GM20431 (cell line): ENCODE data around the gene CHAD.
"Not testable (repeated sequence)": the region's sequence is repeated elsewhere in the genome, so short reads cannot be mapped to it uniquely, and the experiment has no call there.

Experiments
- in situ Hi-C: fragments of 300-500 bp; cut with MseI, MboI; formaldehyde crosslinking; loops from one replicate; pipeline ENCODE4 v1.15.0; 2020; ENCODE audit warnings: low sequenced_read_pairs; ENCODE audit not compliant: unreplicated experiment

Gene CHAD

DNA sequence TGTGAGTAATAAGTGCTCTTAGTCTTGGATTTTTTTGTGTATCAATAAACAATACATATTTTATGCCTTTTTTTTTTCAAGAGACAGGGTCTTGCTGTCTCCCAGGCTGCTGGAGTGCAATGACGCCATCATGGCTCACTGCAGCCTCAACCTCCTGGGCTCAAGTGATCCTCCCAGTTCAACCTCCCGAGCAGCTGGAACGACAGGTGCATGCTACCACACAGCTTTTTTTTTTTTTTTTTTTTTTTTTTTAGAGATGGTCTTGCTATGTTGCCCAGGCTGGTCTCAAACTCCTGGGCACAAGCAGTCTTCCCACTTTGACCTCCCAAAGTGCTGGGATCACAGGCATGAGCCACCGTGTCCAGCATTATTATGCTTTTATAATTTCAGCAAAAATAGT, 29.7 kb downstream of the CHAD start:
- in situ Hi-C loops: no loop called here

GRCh38 chr17:50437409-50437808, 31.3 kb downstream of the CHAD start:
- in situ Hi-C loops: no loop called here

DNA sequence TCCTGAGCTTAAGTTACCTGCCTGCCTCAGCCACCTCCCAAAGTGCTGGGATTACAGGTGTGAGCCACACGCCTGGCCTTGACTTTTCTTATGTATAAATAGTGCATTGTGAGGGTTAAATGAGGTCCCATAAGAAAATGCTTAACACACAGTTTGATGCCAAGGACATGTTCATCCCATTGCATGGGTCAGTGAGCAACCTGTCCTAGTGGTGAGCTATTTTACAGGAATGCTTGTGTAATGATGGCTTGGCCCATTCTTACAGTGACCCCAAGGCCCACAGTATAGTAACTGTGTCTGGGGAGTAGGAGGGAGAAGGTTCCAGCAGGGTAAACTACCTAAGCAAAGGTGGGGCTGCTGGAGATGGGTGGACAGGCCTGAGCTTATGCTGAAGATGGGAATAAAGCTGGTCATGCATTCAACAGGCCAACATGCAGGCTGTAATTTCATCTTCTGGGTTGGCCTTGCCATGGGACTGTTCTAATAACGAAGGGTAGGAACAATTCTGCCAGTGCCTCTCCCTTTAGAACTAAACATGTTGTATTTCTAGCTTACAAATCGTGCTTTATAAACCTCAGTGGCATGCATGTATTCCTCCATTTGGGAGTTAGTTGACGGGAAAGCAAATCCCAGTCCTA, 36.4 kb downstream of the CHAD start:
- in situ Hi-C loops: no loop called here

DNA sequence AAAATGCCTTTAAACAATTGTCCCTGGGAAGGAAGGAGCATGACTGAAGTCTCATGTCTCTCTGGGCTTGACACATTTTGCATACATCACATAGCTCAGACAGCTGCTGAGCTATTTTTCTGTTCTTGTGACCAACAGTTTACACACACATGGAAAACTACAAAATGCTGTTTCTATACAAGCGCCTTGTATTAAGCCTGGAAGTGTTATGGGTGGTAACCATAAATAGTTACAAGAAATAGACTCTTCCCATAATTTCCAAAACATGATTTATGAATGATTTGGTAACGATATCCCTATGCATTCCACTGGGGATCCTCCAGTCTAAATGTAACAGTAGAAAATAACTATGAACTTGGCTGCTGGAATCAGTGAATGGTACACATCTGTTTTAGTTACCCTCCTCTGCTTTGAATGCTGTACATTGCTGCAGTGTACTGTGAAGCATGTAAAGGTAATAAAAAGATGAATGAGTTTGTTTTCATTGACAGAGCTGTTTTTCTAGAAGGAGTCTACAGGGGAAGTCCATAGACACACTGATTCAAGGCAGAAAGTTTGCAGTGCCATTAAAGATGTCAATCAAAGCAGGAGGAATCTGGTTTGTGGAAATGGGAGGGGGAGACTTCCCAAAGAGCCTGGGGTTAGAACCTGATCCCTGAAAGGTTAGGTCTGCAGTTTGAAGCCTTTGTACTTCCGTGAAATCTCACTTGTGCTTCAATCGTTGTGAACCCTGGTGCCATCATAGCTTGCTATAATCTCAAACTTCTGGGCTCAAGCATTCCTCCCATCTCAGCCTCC, 37.7 kb downstream of the CHAD start:
- in situ Hi-C loops: no loop called here

DNA sequence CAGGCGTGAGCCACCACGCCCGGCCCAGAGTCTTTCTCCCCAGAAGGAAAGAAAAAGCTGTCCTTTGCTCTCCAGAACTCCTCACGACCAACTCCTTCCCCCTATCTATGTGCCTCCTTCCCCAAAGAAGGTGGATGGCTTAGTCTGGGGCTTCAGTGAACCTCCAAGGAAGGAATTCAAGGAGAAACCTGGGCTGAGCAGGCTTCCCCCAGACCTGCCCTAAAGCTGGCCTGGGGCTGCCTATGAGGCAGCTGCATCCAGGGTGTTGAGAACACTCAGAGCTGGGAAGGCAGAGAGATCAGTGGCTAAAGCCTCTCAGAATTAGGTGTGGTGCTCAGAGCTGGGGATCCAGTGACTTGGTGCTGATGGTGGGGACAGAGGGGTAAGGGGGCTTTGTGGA, 38.9 kb downstream of the CHAD start:
- in situ Hi-C loops: no loop called here

DNA sequence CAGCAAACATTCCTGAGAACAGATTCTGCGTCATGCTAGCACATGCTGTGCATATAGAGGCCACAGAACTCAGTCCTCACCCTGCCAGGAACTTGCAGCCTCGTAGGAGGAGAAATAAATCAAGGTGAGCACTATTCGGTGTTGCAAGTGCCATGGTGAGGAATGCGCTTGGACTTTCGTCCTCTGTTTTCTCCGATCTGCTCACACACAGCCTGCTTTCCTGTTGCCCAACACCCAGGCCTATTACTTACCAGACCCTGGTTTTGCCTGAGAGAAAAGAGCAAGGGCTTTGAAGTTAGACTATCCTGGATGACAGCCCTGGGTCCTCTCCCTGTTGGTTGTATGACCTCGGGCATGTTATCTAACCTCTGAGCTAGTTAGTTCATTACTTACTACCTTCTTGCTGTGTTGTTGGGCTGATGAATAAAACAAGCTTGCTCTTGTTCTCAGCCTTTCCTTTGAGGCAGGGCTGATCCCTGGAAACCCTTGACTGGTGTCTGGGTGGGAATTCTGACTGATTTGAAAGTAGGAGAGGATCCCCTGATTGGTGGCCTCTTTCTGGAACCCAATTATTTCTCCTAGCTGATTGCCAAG, 39.8 kb downstream of the CHAD start:
- in situ Hi-C loops: no loop called here

DNA sequence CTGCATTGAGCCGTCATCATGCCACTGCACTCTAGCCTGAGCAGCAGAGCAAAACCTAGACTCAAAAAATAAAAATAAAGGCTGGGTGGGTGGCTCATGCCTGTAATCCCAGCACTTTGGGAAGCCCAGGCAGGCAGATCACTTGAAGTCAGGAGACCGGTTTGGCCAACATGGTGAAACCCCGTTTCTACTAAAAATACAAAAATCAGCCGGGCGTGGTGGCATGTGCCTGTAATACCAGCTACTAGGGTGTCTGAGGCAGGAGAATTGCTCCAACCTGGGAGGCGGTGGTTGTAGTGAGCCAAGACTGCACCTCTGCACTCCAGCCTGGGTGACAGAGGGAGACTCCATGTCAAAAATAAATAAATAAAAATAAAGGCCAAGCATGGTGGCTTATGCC, 40.6 kb downstream of the CHAD start:
- in situ Hi-C loops: not testable (repeated sequence)

- in situ Hi-C loops: no loop called here
These were observed 41.6 kb downstream of the CHAD start for GRCh38 chr17:50426814-50427787.

- in situ Hi-C loops: no loop called here
These were observed 42.3 kb downstream of the CHAD start for GRCh38 chr17:50426472-50426782.

GRCh38 chr17:50425682-50426471, 42.8 kb downstream of the CHAD start, which contains the start of gene ACSF2:
Gene ACSF2 (plus strand): TSS chr17:50426218. CDS start chr17:50426262, 44 bp downstream.
- in situ Hi-C loops: no loop called here

DNA sequence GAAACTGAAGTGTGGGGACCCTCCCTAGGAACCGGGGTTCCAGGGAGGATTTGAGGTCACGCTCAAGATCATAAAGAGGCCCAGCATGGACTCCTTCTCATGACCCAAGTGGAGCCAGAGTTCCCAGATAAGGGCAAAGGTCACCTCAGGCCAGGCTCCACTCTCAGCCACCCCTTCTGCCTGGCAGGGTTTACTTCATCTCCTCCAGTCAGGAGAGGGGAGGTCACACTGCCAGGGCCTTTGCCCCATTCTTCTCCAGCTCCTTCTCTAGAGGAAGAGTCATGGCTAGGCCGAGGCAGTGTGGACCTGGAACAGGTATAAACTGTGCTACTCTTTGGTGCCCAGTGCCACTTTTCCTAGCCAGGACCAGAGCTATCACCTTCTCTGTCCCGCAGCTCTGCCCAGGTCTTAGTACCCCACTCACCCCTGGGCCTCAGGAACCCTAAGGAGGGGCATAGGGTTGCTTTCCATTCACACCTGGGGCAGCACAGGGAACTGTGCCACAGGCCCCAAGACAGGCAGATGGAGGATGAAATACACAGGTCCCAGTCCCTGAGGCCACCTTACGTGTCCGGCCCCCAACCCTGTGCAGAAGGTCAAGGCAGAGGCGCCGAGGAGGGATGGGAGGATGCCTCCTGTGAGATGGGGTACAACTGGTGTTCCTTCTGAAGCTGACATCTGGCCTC, 43.5 kb downstream of the CHAD start:
- in situ Hi-C loops: no loop called here

GRCh38 chr17:50424246-50424995, 44.3 kb downstream of the CHAD start:
- in situ Hi-C loops: no loop called here

DNA sequence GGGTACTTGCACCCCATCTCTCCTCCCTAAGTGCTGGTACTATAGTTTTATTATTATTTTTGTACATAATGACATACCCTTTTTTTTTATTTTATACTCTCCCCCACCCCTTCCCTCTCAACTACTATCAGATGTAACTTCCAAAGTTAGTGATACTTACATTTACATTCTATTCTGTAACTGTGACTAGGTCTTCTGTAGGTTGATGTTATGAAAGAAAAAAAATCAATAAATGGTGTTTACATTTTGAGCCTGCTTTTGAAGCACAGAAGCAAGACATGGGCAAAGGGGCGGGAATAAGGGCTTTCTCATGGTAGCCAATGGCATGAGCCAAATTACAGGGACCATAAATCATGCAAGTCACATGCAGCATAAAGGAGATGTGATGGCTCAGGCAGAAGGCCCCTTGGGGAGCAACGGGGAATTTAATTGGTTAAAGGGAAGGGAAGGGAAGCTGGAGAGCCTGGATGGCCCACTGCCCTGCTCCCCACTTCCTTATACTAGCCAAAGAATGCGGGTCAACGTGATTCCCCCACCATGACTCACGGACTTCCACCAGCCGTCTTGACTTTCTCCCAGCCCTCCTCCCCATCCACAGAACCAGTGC, 45.0 kb downstream of the CHAD start:
- in situ Hi-C loops: no loop called here

DNA sequence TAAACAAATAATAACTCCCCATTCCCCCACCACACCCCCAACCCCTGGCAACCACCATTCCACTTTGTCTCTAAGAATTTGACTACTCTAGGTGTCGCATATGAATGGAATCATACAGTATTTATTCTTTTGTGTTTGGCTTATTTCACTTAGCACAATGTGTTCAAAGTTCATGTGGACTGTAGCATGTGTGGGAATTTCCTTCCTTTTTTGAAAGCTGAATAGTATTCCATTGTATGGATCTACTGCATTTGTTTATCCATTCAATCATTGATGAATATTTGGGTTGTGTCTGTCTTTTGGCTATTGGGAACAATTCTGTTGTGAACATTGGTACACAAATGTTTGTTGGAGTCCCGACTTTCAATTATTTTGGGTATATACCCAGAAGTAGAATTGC, 45.9 kb downstream of the CHAD start:
- in situ Hi-C loops: no loop called here

DNA sequence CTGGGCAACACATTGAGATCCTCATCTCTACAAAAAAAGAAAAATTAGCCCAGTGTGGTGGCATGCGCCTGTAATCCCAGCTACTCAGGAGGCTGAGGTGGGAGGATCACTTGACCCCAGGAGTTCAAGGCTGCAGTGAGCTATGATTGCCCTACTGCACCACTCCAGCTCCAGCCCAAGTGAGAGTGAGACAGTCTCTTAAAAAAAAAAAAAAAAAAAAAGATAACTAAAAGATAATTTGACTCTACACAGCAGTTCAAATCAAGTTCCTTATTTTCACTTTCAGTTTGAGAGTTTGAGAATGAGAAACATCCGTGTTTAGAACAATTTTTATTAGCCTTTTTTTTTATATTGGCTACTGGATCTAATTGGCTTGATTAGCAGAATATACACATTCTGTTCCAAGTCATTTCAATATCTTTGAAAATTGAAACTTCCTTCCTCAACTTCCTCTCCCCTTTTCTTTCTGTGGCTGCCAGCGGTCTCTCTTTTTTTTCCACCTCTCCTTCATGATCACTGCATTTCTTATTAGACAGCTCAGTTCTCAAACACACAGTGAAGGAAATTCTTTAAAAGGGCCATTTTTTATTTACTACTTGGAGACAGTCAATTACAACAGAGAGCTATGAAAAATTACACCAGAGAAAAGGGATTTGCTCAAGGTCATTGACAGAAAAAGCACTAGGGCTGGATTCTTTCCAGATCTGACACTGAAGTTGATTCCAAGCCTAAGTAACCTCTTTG, 47.2 kb downstream of the CHAD start:
- in situ Hi-C loops: no loop called here

DNA sequence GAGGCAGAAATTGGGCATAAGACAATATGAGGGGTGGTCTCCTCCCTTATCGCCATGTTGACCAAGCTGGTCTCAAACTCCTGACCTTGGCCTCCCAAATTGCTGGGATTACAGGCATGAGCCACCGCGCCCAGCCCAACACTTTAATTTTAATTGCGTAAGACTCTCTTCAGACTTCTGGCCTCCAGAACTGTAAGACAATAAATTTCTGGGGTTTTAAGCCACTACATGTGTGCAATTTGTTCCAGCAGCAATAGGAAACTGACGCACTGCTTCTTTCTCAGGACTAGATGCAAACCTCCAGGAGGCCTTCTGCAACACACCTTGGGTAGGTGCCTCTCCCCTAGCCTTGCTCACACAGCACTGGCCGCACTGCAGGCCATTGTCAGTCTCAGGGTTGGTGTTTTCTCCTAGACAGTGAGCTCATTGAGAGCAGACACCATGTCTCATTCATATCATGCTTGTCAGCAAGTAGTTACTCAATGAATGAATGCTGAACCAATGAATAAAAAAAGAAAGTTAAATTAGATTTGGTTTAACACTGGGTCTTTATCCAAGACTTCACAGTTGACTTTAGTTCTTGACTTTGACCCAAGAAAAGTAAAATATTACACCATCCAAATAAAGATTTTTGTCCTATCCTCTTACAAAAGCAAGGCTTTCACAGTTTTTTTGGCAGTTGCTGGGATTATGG, 48.1 kb downstream of the CHAD start:
- in situ Hi-C loops: no loop called here

GRCh38 chr17:50419577-50419976, 49.1 kb downstream of the CHAD start:
- in situ Hi-C loops: not testable (repeated sequence)
